Iris pigment epithelial cell (primary cell): ENCODE measurements around the gene CRAMP1.

ENCODE experiments used
- DNase-seq: peaks from one replicate; pipeline ENCODE4 v3.0.0-alpha.2; 2011; ENCODE audit warnings: low read depth

CRAMP1 gene

GRCh38 chr16:1596516-1596915, 15.6 kb upstream of the CRAMP1 start:
- DNase-seq = no peak

DNA sequence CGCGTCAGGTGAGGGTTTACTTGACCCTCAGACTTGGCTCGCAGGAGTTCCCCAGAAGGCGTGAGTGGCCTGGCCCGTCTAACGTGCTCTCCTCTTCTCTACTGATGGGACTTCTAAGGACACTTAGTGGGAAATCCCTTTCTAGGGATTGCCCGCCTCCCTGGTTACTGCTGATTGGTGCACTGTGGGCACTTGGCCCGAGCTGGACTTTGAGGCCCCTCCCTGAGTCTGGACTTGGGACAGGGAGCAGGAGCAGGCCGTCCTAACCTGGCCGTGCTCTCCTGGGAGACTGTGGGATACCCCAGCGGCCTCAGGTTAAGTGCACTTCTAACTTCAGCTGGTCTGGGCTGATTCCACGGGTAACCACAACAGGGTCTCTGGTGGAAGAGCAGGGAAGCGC, 15.0 kb upstream of the CRAMP1 start:
- DNase-seq = no peak

DNA sequence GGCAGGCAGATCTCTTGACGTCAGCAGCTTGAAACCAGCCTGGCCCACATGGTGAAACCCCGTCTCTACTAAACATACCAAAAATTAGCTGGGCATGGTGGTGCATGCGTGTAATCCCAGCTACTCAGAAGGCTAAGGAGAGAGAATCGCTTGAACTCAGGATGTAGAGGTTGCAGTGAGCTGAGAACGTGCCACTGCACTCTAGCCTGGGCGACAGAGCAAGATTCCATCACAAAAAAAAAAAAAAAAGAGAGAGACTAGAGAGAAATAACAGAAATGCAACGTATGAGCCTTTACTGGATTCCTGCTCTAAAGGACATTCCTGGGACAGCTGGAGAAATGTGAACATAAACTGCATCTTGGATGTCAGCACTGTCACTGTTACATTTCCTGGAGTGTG, 11.1 kb upstream of the CRAMP1 start:
- no peak for DNase-seq

- DNase-seq = no peak
These were observed 10.7 kb upstream of the CRAMP1 start for GRCh38 chr16:1601489-1601888.

- DNase-seq = no peak
These were observed 9.9 kb upstream of the CRAMP1 start for GRCh38 chr16:1602285-1602684.

DNA sequence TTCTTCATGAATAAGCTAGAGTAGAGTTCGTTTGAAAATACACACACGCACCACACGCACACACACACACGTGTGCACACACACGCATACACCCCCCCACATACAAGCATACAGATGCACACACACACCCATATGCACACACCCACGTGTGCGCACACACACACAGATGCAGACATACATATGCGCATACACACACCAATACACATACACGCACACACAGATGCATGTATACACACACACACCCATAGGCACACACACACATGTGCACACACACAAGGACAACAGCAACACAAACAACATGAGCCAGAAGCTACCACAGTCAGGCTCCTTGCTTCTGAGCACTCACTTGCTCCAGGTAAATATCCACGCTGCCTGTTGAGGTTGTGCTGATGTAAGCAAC, 5.4 kb upstream of the CRAMP1 start:
- no peak for DNase-seq

DNA sequence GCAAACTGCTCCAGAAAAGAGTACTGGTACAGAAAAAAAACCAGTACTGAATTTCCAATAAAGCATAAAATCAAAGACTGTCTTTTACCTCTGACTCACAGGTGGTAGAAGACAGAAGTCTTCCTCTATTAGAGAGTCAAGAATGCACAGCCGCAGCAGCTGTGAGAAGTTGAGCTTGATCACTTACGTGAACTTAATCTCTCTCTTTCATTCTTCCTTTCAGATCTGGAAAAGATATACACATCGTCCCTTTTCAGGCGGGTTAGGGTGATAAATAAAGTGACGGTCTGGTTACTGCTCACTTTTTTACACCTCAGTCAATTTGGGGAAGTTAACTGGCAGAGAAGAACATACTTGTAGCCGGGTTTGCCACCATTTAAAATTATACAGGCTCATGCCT, 4.2 kb upstream of the CRAMP1 start:
- DNase-seq = no peak

DNA sequence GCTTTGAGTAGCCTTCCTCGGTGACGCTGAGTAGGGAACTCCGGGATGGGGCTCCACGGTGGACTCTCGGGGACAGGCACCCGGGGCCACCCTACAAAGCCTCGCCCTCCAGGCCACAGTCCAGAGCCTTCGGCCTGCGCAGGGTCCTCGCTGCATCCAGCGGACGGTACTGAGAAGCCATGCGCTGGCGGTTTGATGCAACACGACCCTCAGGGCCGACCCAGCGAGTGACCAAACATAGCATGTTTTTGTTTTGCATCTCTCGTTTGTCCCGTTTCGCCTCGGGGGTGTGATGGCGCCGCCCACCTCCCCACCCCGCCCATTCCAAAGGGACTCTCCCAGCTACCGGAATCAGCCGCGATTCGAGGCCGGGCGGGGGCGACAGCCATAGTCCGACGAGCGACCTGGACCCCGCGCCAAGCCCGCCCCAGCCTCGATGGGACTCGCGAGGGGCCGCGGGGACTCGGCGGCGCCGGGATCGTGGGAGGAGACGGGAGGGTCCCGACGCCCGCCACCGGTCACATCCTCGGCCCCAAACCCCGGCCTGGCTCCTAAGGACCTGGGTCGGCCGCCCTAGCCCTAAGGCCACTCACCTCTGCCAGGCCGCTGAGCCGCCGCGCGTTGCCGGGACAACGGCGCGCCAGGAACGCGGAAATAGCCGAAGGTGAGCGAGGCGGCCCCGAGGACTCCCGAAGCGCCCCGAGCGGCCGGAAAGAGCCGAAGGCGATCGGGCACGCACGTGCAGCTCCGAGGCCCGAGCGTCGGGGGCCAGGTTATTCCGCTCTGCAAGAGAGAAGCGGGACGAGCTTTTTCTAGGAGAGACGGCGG, 1.9 kb upstream of the CRAMP1 start:
- DNase-seq = peak; percentile 81

GRCh38 chr16:1610899-1611632, 1.1 kb upstream of the CRAMP1 start:
- peak; percentile 64 for DNase-seq

- DNase-seq = peak; percentile 30
These were observed 1.1 kb downstream of the CRAMP1 start for GRCh38 chr16:1613211-1613622.

DNA sequence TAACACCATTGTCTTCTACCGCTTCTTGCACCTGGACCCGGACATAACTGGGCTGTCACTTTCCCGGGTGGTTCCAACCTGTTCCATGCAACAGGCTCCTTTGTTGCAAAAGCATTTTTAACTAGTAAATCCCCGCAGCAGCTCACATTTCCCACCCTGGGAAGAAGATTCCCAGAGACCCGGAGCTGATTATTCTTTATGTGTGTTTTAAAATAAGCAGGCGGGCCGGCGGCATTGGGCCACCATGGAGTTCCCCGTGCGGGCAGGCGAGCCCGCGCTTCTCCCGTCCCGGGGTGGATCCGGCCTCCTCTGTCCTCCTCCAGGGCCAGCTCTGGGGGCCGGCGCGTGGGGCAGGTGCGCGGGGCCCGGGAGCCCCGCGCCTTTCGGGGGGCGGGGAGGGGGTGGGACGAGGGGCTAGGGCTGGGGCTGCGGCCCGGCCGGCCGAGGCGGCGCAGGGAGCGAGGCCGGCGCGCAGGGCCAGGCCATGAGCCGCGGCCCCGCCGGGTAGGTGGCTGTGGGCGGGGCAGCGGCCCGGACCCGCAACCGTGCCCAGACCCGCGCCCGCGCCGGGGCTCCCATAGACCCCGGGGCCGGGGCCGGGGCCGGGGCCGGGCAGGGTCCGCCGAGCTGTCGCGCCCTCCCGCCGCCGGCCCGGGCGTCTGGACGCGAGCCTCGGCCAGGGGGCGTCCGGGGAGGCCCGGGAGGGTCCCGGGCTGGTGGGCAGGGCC, 1.7 kb downstream of the CRAMP1 start:
- DNase-seq = peak; percentile 55

GRCh38 chr16:1614456-1615102, 2.4 kb downstream of the CRAMP1 start:
- peak; percentile 43 for DNase-seq

DNA sequence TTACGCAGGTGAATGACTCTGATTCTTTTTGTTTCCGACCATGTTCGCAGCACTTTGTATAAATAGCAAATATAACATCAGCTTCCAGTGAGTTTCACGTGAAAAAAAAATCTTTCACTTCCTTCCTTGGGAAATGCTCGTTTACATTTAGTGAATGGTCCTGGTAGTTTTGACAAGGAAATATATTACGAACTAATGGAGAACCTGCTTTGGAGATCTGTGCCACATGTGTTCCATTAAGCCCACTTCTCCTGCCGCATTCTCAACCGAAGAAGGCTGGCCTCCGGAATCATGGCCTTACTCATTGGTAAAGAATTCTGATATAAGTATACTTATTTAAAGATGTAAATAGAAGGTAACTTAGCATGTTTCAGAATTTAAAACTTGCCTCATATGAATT, 3.6 kb downstream of the CRAMP1 start:
- peak; percentile 68 for DNase-seq

DNA sequence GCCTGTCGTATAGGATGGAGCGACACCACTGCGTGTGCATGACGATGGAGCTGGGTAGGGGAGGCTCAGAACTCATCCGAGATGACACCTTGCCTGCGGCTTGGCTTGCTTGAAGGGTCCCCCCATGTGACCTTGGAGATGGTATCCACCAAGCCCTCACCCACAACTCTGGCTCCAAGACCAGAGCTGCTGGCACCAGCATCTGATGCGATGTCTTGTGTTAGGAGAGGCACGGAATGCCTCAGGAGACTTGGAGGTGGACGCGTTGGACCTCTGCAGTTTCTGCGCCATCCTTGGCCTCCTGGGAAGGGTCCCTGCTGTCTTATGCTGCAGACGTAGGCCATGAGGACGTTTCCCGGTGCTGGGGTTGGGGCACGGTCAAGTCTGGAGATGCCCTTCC, 7.8 kb downstream of the CRAMP1 start:
- no peak for DNase-seq

- DNase-seq = no peak
These were observed 8.2 kb downstream of the CRAMP1 start for GRCh38 chr16:1620391-1620790.

- no peak for DNase-seq
These were observed 9.7 kb downstream of the CRAMP1 start for GRCh38 chr16:1621851-1622250.

DNA sequence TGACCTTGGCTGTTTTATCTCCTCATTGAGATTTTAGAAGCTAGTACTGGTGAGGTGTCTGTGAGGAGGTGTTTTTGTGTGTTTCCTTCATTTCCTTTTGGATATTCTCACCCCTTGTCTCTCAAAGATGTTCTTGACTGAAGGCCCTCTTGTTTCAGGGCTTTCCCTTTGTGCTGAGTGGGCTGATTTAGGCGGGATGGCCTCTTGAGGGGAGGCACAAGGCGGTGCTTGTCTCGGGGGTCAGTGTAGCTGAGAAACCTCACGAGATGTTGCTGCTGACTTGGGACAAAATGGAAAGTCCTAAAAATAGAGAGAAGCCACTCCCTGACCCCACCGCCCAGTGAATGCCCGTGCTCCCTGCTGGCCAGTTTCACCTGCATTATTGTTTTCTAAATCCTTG, 14.2 kb downstream of the CRAMP1 start:
- no peak for DNase-seq

DNA sequence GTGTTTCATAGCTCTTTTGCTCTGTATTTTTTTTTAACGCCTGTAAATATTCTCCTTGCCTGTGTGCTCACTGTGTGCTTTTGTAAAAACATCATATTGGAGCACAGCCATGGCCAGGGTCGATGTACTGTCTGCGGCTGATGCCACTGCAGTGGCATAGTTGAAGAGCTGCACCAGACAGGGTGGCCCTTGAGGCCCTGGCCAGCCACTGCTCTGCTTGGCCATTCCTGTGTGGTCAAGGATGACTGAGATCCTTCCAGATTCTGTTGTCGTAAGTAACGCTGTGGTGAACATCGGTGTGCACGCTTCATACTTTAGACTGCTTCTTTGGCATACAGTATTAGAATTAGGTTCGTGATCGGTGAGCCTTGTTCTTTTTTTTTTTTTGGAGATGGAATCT, 14.6 kb downstream of the CRAMP1 start:
- no peak for DNase-seq

- no peak for DNase-seq
These were observed 18.5 kb downstream of the CRAMP1 start for GRCh38 chr16:1630450-1631213.

DNA sequence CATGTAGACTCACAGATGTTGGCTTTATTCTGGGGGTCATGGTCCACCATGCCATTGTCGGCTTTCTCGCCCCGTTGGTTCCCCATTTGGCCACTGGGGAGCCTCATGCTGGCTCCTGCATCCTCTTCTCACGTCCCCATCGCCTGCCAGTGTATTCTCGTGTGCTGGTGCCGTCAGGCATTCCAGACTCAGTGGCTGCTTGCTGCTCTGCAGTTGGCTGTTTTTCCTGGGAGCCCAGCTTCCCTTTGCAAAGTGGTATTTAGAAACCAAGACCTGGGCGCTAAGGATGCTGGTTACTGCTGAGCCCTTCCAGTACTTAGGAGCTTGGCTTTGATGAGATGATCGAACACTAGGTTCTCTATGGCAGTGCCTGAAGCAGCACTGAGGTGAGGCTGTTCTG, 19.1 kb downstream of the CRAMP1 start:
- no peak for DNase-seq

DNA sequence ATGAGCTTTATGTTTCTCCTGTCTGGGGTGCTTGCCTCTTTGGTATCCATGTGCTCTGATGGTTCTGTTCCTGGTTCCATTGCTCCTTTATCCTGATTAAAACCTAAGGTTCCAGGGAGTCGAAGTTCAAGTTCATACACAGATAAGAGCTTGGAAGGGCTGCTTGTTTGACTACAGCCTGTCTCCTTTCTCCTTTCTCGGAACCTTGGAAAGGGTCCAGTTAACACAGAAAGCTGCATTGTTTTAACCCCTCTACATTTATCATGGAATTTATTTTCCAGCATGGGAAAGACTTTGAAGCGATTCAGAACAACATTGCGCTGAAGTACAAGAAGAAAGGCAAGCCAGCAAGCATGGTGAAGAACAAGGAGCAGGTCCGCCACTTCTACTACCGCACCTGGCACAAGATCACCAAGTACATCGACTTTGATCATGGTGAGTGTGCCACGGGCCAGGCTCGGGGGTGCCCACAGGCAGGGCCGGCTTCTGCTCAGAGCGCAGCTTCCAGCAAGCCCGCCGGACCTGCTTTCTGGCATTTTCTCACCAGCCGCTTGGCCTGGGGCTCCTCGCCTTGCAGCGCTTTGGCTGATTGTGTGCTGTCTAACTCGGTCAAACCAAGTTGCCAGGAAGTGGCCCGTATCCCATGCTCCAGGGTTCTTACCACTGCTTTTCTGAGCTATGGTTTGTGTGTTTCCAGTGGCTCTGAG, 19.9 kb downstream of the CRAMP1 start:
- DNase-seq = no peak
